Thyroid gland (tissue), 4 donors: ENCODE results near the gene ASIC2.

Experiments
- POLR2A ChIP-seq, 2 donors: fragments of 450-650 bp; IDR thresholded peaks; one replicate each; pipeline ENCODE4 v1.6.1; 2017; ENCODE audit warnings: antibody characterized with exemption in 2 of 2, mild to moderate bottlenecking in 2 of 2, moderate library complexity in 1 of 2
- TF ChIP-seq, protein P1 (sequence below), 6 experiments: fragments of 200-600 bp in 3 of 6; fragments of 450-650 bp in 3 of 6; sonication (generic) in 3 of 6; IDR thresholded peaks; one replicate each; pipeline ENCODE4 v1.5.1; 2016 to 2019; ENCODE audit warnings: antibody characterized with exemption in 6 of 6, mild to moderate bottlenecking in 2 of 6, inconsistent platforms in 1 of 6, moderate library complexity in 1 of 6

DNA sequence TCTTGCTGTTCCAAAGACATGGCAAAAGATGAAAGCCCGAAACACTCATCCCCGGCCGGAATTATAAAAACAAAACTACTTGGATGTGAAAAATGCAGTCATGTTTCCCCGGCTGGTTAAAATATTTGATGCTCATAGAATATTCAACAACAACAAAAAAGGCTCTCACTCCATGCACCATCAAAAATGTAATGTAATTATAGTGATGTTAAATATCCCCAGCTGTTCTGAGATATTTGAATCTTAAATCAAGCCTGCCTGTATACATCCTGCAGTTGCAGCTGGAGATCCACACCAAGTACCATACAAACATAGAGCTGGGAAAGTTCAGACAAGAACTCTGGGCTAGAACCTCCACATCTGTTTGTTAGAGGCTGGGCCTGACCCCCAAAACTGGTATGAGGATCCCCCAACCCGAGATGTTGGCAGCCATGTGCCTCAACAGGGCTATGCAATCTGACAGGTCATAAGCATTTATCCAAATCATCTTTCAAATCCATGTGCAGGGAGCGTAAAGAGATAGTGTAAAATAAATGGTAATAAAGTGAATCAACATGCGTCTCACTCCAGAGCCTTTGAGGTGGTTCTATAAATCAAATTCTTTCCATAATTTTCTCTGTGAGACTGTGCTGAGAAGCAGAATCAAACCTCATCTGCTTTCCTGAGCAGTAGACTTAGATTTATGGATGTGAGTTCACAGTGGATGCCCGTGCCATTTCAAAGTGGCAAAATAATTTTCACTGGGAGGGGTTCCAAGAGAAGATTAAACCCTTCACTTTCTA is 12.7 kb downstream of the ASIC2 start:
- TF ChIP-seq, protein P1, sequence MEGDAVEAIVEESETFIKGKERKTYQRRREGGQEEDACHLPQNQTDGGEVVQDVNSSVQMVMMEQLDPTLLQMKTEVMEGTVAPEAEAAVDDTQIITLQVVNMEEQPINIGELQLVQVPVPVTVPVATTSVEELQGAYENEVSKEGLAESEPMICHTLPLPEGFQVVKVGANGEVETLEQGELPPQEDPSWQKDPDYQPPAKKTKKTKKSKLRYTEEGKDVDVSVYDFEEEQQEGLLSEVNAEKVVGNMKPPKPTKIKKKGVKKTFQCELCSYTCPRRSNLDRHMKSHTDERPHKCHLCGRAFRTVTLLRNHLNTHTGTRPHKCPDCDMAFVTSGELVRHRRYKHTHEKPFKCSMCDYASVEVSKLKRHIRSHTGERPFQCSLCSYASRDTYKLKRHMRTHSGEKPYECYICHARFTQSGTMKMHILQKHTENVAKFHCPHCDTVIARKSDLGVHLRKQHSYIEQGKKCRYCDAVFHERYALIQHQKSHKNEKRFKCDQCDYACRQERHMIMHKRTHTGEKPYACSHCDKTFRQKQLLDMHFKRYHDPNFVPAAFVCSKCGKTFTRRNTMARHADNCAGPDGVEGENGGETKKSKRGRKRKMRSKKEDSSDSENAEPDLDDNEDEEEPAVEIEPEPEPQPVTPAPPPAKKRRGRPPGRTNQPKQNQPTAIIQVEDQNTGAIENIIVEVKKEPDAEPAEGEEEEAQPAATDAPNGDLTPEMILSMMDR (IDR thresholded peaks at IDR 0.05): no peak
- TF ChIP-seq POLR2A (IDR thresholded peaks at IDR 0.05): no peak
